ENCODE measurements around the gene PRR19.
"Not testable (repeated sequence)": the region's sequence is repeated elsewhere in the genome, so short reads cannot be mapped to it uniquely, and the experiment has no call there.

The PRR19 gene

DNA sequence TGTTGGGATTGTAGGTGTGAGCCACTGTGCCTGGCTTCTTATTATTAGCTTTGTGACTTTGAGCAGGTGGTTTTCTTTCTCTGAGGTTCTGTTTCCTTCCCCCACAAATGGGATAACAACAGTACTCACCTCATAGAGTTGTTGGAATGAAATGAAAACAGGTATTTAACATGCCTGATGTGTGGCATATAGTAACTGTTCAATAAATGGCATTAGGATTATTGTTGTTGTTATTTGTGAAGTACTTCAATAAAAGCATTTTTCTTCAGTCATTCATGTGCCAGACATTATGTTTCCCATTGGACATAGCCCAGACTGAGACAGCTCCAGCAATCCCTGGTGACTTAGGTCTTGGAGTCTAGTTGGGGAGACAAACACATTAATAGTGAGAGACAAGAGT is 25.0 kb downstream of the PRR19 start:
- no peak for DNase-seq (ENCODE audit: low read depth)

DNA sequence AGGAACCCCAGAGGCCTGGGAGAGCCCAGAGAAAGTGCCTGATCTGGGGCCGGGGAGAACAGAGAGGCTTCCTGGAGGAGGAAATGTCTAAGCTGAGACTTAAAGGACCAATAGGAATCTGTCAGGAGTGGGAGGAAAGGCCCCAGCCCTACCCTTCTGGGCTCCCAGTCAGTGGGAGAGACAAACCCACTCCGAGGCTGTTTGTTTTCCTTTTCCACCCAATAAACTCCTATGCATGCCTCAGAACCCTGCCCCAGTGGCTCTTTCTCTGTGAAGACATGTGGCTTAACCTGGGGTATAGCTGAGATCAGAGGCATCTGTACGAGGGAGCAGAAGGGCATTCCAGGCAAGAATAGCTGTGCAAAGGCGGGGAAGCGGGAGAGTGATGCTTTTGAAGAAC is 25.4 kb downstream of the PRR19 start:
- DNase-seq (ENCODE audit: low read depth): no peak

DNA sequence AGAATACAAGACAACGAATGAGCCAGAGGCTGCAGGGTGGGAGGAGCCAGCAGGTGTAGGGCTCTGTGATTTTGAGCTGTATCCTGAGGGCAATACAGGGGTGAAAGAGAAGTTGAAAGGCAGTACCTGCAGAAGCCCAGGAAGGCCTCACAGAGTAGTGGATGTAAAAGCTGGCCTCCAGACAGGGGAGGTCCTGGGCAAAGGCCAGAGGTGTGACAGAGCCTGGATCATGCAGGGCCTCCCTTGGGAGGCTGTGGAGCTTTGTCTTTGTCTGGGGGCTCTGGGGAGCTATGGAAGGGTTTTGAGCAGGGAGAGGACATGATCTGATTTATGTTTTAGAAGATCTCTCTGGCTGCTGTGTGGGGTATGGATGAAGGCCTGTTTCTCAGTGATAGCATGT is 26.2 kb downstream of the PRR19 start:
- DNase-seq (ENCODE audit: low read depth): no peak

DNA sequence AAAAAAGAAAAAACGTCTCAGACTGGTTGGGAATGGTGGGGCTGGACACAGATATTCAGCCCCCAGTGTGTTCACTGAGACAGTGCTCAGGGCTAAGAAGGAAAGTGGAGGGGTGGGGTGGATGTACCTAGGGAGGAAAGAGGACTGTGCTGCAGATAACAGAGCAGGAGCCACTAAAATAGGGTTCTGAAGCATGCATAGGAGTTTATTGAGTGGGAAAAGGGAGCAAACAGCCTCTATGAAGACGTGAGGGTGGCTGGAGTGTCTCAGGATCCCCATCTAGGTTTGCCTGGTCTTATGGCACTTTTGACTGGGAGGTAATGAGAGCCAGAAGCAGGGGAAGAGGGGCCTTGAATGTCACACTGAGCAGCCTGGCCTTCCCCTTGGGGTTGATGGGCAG is 26.9 kb downstream of the PRR19 start:
- no peak for DNase-seq (ENCODE audit: low read depth)

DNA sequence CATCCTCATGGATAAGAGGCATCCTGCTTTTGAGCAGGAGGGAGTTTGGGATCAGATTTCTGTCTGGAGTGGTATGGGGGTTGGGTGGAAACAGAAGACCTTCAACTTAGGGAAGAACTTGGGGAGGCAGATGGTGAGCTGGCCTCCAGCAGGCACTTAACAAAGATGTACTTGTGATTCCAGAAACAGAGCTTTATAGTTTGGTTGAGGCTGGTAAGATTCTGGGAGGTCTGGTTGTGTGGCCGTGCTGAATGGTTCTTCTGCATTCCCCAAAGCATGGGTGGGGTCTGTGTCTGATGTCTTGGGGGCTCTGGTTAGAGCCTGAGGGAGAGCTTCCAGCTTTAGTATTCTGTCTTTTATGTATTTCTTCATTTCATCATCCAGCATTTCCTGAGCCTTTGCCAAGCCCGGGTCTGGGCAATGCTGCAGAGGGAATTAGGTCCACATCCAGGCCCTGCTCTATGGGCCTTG is 28.3 kb downstream of the PRR19 start:
- DNase-seq (ENCODE audit: low read depth): no peak

DNA sequence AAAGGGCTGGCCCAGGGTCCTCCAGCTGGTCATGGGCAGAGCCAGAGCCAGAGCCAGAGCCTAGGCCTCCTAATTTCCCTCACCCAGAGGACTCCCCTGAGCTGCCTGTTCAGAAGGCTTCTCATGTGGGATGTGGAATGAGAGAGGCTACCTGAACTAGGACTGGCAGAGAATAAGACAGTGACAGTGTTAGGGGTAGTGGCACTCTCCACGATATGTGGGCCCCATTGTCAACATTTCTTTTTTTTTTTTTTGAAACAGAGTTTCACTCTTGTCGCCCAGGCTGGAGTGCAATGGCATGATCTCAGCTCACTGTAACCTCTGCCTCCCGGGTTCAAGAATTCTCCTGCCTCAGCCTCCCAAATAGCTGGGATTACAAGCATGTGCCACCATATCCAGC is 29.4 kb downstream of the PRR19 start:
- DNase-seq (ENCODE audit: low read depth): not testable (repeated sequence)

DNA sequence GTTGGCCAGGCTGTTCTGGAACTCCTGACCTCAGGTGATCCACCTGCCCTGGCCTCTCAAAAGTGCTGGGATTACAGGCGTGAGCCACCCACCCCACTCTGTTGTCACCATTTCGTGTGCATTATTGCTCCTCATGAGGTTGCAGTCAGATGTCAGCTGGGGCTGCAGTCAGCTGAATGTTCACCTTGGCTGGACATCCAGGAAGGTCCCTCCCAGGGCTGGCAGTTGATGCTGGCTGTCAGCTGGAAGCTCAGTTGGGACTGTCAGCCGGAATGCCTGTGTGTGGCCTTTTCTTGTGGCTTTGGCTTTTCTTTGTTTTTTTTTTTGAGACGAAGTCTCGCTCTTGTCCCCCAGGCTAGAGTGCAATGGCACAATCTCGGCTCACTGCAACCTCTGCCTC is 30.1 kb downstream of the PRR19 start:
- no peak for DNase-seq (ENCODE audit: low read depth)

DNA sequence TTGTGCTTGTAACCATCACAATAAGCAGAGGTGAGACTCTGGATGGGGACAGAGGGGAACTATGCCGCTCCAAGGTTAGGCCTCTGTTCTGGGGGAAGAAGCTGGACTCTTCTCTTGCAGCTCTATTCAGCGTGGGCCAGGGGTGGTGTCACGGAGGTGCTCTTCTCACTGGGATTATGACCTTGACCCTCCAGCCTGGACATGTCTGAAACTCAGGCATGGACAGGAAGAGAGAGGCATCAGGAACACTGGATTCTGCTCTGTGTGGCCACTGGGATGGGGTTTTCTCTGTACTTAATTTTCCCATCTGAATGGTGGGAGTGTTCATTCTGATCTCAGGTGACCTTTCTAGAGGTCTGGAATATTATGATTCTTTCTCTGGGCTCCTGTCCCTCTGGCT is 31.1 kb downstream of the PRR19 start:
- no peak for DNase-seq (ENCODE audit: low read depth)

DNA sequence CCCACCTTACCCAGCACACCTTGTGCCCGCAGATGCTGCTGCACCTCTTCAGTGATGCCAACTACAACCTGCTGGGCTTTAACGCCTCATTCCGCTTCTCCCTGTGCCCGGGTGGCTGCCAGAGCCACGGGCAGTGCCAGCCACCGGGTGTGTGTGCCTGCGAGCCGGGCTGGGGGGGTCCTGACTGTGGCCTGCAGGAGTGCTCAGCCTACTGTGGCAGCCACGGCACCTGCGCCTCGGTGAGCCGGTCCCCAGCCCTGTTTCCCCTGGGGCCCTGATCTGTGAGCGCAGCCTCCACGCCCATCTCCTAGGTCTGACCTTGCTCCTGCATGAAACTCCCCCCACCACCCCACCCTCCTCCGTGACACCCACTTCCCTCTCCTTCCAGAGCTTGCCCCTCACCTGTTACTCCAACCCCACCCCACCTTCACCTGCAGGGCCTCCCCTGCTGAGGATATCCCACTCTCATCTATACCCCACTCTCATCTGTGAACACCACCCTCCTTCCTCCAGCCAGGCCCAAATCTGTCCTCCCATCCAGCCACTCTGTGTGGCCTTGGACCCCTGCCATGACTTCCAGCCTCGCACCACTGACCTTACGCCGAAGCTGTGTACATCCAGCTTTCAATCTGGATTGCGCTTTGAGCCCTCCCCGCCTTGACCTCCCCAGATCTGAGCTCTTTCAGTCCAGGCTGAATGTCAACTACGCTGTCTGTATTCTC is 32.2 kb downstream of the PRR19 start:
- DNase-seq (ENCODE audit: low read depth): no peak

DNA sequence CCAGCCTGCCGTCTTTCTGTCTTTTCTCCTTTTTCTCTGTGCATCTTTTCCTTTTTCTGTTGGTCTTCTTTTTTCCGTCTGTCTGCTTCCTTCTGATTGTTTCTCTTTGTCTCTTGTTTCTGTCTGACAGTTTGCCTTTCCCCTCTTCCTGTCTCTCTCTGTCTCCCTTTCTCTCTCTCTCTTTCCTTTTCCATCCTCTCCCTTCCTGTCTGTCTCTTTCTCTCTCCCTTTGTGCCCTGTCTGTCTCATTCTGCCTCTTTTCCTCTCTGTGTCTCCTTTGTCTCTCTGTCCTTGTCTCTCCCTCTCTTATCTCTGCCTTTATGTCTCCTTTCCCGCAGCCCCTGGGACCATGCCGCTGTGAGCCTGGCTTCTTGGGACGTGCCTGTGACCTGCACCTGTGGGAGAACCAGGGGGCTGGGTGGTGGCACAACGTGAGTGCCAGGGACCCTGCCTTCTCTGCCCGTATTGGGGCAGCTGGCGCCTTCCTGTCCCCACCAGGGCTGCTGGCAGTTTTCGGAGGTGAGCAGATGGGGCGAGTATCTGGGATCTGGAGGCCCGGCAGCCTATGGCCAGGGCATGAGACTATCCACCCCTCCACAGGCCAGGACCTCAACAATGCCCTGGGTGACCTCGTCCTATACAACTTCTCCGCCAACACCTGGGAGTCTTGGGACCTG is 32.9 kb downstream of the PRR19 start:
- DNase-seq (ENCODE audit: low read depth): no peak

DNA sequence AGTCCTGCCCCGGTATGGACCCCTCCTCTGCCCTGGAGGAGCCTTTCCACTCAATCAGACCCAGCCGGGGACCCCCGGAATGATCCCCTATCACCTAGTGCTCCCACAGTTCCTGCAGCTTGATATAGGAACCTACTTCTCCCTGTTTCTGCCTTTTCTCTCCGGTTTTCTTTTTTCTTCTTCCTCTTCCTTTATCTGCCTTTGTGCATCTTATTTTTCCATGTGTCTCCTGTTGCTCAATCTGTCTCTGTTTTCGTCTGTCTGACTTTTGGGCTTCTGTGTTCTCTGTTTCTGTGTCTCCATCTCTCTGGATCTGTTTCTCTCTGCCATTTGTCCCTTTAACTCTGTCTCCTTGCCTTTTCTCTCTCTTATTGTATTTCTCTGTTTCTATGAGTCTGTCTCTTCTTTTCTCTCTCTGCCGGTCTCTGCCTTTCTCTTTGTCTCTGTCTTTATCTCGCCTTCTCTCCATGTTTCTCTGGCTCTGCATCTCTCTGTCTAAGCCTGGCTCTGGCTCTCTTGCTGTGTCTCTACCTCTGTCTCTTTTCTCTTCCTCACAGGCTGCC is 33.5 kb downstream of the PRR19 start:
- DNase-seq (ENCODE audit: low read depth): no peak

DNA sequence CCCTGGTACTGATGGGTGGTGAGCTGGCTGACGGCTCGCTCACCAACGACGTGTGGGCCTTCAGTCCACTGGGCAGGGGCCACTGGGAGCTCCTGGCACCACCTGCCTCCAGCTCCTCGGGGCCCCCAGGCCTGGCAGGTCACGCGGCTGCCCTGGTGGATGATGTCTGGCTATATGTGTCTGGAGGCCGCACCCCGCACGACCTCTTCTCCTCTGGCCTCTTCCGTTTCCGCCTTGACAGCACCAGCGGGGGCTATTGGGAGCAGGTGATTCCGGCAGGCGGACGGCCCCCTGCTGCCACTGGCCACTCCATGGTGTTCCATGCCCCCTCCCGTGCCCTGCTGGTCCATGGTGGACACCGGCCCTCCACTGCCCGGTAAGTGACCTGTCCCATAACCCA is 34.0 kb downstream of the PRR19 start:
- no peak for DNase-seq (ENCODE audit: low read depth)

DNA sequence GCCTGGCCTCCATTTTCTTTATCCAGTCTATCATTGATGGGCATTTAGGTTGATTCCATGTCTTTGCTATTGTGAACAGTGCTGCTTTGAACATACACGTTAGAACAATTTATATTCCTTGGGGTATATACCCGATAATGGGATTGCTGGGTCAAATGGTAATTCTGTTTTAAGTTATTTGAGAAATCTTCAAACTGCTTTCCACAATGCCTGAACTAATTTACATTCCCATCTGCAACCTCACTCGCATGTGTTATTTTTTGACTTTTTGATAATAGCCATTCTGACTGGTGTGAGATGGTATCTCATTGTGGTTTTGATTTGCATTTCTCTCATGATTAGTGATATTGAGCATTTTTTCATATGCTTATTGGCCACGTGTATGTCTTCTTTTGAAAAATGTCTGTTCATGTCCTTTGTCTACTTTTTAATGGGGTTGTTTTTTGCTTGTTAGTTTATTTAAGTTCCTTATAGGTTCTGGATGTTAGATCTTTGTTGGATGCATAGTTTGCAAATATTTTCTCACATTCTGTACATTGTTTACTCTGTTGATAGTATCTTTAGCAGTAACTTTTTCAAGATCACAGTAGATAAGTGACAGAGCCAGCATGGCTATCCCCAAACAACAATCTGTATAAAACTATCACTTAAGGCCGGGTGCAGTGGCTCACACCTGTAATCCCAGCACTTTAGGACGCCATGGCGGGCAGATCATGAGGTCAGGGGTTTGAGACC is 37.4 kb downstream of the PRR19 start:
- not testable (repeated sequence) for DNase-seq (ENCODE audit: low read depth)

DNA sequence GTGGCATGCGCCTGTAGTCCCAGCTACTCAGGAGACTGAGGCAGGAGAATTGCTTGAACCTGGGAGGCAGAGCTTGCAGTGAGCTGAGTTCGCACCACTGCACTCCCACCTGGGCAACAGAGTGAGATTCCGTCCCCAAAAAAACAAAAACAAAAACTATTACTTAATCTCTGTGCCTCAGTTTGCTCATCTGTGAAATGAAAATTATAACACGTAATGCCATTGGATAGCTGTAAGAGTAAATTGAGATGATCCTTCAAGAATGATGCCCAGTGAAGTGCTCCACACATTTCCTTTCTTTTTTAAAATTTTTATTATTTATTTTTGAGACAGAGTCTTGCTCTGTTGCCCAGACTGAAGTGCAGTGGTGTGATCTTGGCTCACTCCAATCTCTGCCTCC is 38.0 kb downstream of the PRR19 start:
- not testable (repeated sequence) for DNase-seq (ENCODE audit: low read depth)

DNA sequence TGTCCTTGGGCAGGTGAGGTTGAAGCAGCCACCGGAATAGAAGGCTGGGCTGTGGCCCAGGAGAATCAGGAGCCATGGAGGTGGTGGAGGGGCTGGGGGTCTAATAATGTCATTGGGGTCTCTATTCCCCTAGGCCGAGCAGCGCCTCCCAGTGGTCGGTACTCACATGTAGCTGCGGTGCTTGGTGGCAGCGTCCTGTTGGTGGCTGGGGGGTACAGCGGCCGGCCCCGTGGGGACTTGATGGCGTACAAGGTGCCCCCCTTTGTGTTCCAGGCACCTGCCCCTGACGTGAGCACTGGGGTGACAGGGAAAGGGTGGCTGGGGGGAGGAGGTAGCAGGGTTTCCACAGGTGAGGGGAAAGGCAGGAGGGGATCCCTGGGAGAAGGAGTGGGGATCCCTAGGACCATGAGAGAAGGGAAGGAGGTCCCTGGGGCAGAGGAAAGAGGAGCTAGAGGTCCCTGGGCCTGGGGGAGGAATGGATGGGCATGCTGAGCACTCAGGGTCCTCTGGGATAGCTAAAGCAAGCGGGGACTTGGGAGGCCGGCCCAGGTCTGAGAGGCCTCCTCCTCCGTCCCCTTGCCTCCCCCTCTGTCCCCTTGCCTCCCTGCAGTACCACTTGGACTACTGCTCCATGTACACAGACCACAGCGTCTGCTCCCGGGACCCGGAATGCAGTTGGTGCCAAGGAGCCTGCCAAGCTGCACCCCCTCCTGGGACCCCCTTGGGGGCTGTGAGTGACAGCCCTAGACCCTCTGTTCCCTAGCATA is 41.6 kb downstream of the PRR19 start:
- DNase-seq (ENCODE audit: low read depth): no peak

DNA sequence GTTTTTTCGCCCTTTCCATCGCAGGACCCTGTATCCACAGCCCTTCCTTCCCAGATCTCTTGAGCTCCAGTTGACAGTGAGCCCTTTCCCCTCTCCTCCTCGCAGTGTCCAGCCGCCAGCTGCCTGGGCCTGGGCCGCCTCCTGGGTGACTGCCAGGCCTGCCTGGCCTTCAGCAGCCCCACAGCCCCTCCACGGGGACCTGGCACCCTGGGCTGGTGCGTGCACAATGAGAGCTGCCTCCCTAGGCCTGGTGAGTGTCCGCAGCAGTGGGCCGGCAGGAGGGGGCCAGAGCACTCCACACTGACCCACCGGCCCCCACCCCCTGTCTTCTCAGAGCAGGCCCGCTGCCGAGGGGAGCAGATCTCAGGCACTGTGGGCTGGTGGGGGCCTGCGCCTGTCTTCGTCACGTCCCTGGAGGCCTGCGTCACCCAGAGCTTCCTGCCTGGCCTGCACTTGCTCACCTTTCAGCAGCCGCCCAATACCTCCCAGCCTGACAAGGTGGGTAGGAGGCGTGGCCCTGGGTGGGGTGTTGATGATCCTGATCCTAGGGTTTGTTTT is 42.5 kb downstream of the PRR19 start:
- no peak for DNase-seq (ENCODE audit: low read depth)

DNA sequence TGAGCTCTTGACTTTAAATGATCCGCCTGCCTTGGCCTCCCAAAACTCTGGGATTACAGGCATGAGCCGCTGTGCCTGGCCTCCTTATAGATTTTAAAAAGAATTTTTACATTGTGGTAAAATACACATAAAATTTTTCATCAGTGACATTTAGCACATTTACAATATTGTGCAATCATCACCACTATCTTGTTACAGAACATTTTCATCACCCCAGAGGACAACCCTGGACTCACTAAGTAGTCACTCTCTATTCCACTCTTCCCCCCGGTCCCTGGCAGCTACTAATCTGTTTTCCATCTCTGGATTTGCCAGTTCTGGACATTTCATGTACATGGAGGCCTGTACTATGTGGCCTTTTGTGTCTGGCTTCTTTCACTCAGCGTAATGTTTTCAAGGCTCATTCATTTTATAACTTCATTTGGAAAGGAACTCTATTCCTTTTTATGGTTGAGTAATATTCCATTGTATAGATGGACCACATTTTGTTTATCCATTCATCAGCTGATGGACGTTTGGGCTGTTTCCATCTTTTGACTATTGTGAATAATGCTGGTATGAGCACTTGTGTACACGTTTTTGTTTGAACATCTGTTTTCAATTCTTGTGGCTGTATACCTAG is 43.4 kb downstream of the PRR19 start:
- DNase-seq (ENCODE audit: low read depth): no peak

DNA sequence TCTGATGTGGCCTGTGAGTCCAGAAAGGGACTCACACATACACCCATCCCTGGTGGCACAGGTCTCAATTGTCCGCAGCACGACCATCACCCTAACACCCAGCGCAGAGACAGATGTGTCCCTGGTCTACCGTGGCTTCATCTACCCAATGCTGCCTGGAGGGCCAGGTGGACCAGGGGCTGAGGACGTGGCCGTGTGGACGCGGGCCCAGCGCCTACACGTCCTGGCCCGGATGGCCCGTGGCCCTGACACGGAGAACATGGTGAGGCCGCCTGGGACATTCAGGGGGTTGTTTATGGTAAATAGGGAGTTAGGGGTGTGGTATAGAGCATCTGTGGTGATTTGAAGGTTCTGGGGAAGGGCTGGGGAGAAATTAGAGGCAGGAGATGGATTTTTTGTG is 46.3 kb downstream of the PRR19 start:
- no peak for DNase-seq (ENCODE audit: low read depth)

DNA sequence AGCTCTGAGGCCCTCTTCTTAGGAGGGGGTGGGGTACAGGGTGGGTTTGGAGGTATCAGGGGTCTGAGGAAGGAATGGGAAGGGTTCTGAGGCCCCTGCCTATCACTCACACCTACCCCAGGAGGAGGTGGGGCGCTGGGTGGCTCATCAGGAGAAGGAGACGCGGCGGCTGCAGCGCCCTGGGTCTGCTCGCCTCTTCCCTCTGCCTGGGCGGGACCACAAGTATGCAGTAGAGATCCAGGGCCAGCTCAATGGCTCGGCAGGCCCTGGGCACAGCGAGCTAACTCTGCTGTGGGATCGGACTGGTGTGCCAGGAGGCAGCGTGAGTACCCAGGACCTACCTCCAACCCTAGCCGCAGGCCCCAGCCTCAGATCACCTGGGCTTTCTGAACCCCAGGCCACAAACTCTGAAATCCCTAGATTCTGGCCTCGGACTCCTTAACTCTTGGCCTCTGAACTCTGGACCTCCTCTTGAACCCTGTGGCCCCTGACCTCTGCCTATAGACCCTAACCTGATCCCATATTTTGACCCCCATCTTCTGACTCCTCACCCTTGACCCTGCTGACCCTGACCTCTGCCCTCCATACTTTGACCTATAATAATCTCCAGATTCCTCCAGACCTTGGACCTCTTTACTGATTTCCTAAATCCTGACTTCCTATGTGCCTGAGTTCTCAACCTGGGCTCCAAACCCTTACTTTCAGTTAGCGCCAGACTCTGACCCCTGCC is 47.6 kb downstream of the PRR19 start:
- DNase-seq (ENCODE audit: low read depth): no peak

DNA sequence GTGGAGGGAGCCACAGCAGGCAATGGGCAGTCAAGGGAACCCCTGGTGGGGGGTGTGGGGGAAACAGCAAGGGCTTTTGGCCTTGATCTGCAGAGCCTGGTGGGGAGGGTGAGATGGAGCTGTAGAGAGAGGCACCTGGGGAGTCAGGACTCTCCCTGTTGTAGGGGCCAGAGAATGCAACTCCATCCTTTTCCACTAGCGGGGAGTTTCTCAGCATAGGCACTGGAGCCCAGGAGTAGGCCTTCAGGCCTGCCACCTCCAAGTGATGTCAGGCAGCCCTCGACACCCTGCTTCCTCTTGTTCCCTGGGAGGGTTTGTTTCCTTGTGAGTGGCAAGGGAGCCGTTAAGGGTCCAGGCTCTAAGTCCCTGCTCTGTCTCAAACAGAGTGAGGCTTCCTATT is 48.5 kb downstream of the PRR19 start:
- no peak for DNase-seq (ENCODE audit: low read depth)
